Neural cell (in vitro differentiated cells): Measurements from ENCODE around the gene PPP1R1A. TPM values are rescaled to one million over a fixed set of nuclear protein-coding genes. Genes with fewer than 3 reads are reported as not detected.

Experiments
- H2AFZ ChIP-seq: fragments of 200-600, 300-800 bp; sonication (generic), shearing (Covaris generic); 2 replicates; pipeline ENCODE4 v1.6.0; 2014; ENCODE audit warnings: low read depth, mild to moderate bottlenecking, antibody characterized with exemption, low read length, moderate library complexity
- H3F3A ChIP-seq: fragments of 200-600 bp; shearing (Covaris generic); 2 replicates; pipeline ENCODE4 v1.6.1; 2016; ENCODE audit warnings: mild to moderate bottlenecking, moderate library complexity, mixed read lengths, antibody characterized with exemption, low read length; ENCODE audit not compliant: insufficient read depth, poor library complexity, severe bottlenecking
- H3K27ac ChIP-seq: fragments of 200-600, 300-800 bp; sonication (generic), shearing (Covaris generic); 2 replicates; pipeline ENCODE4 v1.5.1; 2014; ENCODE audit warnings: mild to moderate bottlenecking, low read length, moderate library complexity
- H3K27me3 ChIP-seq: fragments of 300-800, 200-600 bp; sonication (generic), shearing (Covaris generic); 2 replicates; pipeline ENCODE4 v1.6.0; 2014; ENCODE audit warnings: mild to moderate bottlenecking, low read depth, low read length, moderate library complexity; ENCODE audit not compliant: insufficient read depth
- H3K36me3 ChIP-seq: fragments of 300-800, 200-600 bp; sonication (generic), shearing (Covaris generic); 2 replicates; pipeline ENCODE4 v1.5.1; 2014; ENCODE audit warnings: mild to moderate bottlenecking, antibody characterized with exemption, low read length, moderate library complexity; ENCODE audit not compliant: insufficient read depth
- H3K4me2 ChIP-seq: fragments of 300-800, 200-600 bp; sonication (generic), shearing (Covaris generic); 2 replicates; pipeline ENCODE4 v1.6.0; 2014; ENCODE audit warnings: mild to moderate bottlenecking, low read length
- H3K4me3 ChIP-seq: fragments of 300-800, 200-600 bp; sonication (generic), shearing (Covaris generic); 2 replicates; pipeline ENCODE4 v1.5.1; 2014; ENCODE audit warnings: mild to moderate bottlenecking, low read length, moderate library complexity
- H3K79me2 ChIP-seq: fragments of 200-600 bp; shearing (Covaris generic); replicated peaks from 2 replicates; pipeline ENCODE4 v1.6.0; 2014; ENCODE audit warnings: mild to moderate bottlenecking, low read length, moderate library complexity; ENCODE audit not compliant: insufficient read depth
- H3K9ac ChIP-seq: fragments of 300-800, 200-600 bp; sonication (generic), shearing (Covaris generic); 2 replicates; pipeline ENCODE4 v1.6.1; 2016; ENCODE audit warnings: mild to moderate bottlenecking, low read length, mixed read lengths
- H3K9me2 ChIP-seq: fragments of 200-600 bp; shearing (Covaris generic); 2 replicates; pipeline ENCODE4 v1.6.1; 2016; ENCODE audit warnings: mild to moderate bottlenecking, low read length, mixed read lengths; ENCODE audit not compliant: insufficient read depth
- H3K9me3 ChIP-seq: fragments of 200-600, 300-800 bp; sonication (generic), shearing (Covaris generic); 2 replicates; pipeline ENCODE4 v1.6.1; 2016; ENCODE audit warnings: mild to moderate bottlenecking, mixed run types, low read length, moderate library complexity, mixed read lengths
- H4K20me1 ChIP-seq: fragments of 200-600 bp; shearing (Covaris generic); 2 replicates; pipeline ENCODE4 v1.6.1; 2016; ENCODE audit warnings: mild to moderate bottlenecking, mixed run types; ENCODE audit not compliant: insufficient read depth
- EP300 ChIP-seq: fragments of 450-650 bp; conservative IDR thresholded peaks from 2 replicates; pipeline ENCODE4 v1.6.1; 2014; ENCODE audit warnings: antibody characterized with exemption, mild to moderate bottlenecking, moderate library complexity; ENCODE audit not compliant: poor library complexity, severe bottlenecking
- EZH2 ChIP-seq: fragments of 200-600, 300-800 bp; shearing (Covaris generic), sonication (generic); IDR thresholded peaks from 2 replicates; pipeline ENCODE4 v1.6.1; 2014; ENCODE audit warnings: antibody characterized with exemption, low read length, borderline replicate concordance, mild to moderate bottlenecking; ENCODE audit not compliant: insufficient read depth, poor library complexity, severe bottlenecking
- MXI1 ChIP-seq: fragments of 450-650 bp; conservative IDR thresholded peaks from 2 replicates; pipeline ENCODE4 v1.6.1; 2014; ENCODE audit warnings: antibody characterized with exemption, mild to moderate bottlenecking; ENCODE audit not compliant: poor library complexity, severe bottlenecking
- POLR2AphosphoS5 ChIP-seq: IDR thresholded peaks from 2 replicates; pipeline ENCODE4 v1.6.1; 2012
- RAD21 ChIP-seq: fragments of 450-650 bp; conservative IDR thresholded peaks from 2 replicates; pipeline ENCODE4 v1.6.1; 2014; ENCODE audit warnings: antibody characterized with exemption, mild to moderate bottlenecking, moderate library complexity
- SMC3 ChIP-seq: fragments of 450-650 bp; conservative IDR thresholded peaks from 2 replicates; pipeline ENCODE4 v1.6.1; 2014; ENCODE audit warnings: antibody characterized with exemption, mild to moderate bottlenecking, moderate library complexity; ENCODE audit not compliant: poor library complexity
- TAF1 ChIP-seq: IDR thresholded peaks from 2 replicates; pipeline ENCODE4 v1.6.1; 2012; ENCODE audit warnings: low read depth
- polyA plus RNA-seq: library from polyadenylated mRNA; depleted of rRNA; stranded (reverse); fragments of >200 nt; gene quantifications from 2 replicates; pipeline ENCODE4 v1.2.3, GENCODE V29; 2014
- TF ChIP-seq, protein P1 (sequence below): IDR thresholded peaks from 2 replicates; pipeline ENCODE4 v1.6.1; 2012; ENCODE audit warnings: borderline replicate concordance
- TF ChIP-seq, protein P2 (sequence below): fragments of 450-650 bp; IDR thresholded peaks from 2 replicates; pipeline ENCODE4 v1.5.1; 2014; ENCODE audit warnings: antibody characterized with exemption, mild to moderate bottlenecking, moderate library complexity; ENCODE audit not compliant: poor library complexity, severe bottlenecking

Gene PPP1R1A
- polyA plus RNA-seq, 1 donor from 2014 or later = 28.9 TPM

GRCh38 chr12:54583726-54584125 is 4.7 kb downstream of the PPP1R1A start:
- H3K4me3 ChIP-seq = no peak overlapping the region
- no peaks in the 10 kb centered on the region for H3F3A ChIP-seq
- no peaks in the 10 kb centered on the region for H3K36me3 ChIP-seq
- H2AFZ ChIP-seq = no peak overlapping the region
- H3K79me2 ChIP-seq = no peaks in the 10 kb centered on the region
- H3K4me2 ChIP-seq = no peak overlapping the region
- TF ChIP-seq MXI1 (no peak), POLR2AphosphoS5 (no peak), EZH2 (no peak)
- TF ChIP-seq, protein P1, sequence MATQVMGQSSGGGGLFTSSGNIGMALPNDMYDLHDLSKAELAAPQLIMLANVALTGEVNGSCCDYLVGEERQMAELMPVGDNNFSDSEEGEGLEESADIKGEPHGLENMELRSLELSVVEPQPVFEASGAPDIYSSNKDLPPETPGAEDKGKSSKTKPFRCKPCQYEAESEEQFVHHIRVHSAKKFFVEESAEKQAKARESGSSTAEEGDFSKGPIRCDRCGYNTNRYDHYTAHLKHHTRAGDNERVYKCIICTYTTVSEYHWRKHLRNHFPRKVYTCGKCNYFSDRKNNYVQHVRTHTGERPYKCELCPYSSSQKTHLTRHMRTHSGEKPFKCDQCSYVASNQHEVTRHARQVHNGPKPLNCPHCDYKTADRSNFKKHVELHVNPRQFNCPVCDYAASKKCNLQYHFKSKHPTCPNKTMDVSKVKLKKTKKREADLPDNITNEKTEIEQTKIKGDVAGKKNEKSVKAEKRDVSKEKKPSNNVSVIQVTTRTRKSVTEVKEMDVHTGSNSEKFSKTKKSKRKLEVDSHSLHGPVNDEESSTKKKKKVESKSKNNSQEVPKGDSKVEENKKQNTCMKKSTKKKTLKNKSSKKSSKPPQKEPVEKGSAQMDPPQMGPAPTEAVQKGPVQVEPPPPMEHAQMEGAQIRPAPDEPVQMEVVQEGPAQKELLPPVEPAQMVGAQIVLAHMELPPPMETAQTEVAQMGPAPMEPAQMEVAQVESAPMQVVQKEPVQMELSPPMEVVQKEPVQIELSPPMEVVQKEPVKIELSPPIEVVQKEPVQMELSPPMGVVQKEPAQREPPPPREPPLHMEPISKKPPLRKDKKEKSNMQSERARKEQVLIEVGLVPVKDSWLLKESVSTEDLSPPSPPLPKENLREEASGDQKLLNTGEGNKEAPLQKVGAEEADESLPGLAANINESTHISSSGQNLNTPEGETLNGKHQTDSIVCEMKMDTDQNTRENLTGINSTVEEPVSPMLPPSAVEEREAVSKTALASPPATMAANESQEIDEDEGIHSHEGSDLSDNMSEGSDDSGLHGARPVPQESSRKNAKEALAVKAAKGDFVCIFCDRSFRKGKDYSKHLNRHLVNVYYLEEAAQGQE = no peak
- TF ChIP-seq, protein P2, sequence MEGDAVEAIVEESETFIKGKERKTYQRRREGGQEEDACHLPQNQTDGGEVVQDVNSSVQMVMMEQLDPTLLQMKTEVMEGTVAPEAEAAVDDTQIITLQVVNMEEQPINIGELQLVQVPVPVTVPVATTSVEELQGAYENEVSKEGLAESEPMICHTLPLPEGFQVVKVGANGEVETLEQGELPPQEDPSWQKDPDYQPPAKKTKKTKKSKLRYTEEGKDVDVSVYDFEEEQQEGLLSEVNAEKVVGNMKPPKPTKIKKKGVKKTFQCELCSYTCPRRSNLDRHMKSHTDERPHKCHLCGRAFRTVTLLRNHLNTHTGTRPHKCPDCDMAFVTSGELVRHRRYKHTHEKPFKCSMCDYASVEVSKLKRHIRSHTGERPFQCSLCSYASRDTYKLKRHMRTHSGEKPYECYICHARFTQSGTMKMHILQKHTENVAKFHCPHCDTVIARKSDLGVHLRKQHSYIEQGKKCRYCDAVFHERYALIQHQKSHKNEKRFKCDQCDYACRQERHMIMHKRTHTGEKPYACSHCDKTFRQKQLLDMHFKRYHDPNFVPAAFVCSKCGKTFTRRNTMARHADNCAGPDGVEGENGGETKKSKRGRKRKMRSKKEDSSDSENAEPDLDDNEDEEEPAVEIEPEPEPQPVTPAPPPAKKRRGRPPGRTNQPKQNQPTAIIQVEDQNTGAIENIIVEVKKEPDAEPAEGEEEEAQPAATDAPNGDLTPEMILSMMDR = no peak
- no peaks in the 10 kb centered on the region for H4K20me1 ChIP-seq
- H3K9ac ChIP-seq = no peak overlapping the region
- no peaks in the 10 kb centered on the region for H3K9me2 ChIP-seq
- no peaks in the 10 kb centered on the region for H3K27me3 ChIP-seq
- no peaks in the 10 kb centered on the region for H3K9me3 ChIP-seq
- no peak overlapping the region for H3K27ac ChIP-seq

GRCh38 chr12:54581412-54581811 is 7.0 kb downstream of the PPP1R1A start:
- H2AFZ ChIP-seq = no peak overlapping the region

More at GRCh38 chr12:54581412-54581811, 7.0 kb downstream of the PPP1R1A start:
- Histone ChIP-seq H3F3A (no peaks in the 10 kb centered on the region), H3K79me2 (no peaks in the 10 kb centered on the region), H4K20me1 (no peaks in the 10 kb centered on the region), H3K9me3 (no peaks in the 10 kb centered on the region), H3K4me2 (no peak overlapping the region), H3K9me2 (no peaks in the 10 kb centered on the region), H3K9ac (no peak overlapping the region), H3K4me3 (no peak overlapping the region), H3K36me3 (no peaks in the 10 kb centered on the region), H3K27me3 (no peaks in the 10 kb centered on the region), H3K27ac (no peak overlapping the region)
- no peak for TF ChIP-seq SMC3
- TF ChIP-seq EZH2 = no peak
- TF ChIP-seq RAD21 = no peak
- TF ChIP-seq EP300 = no peak
- TF ChIP-seq TAF1 = no peak
- TF ChIP-seq, protein P1 = no peak
- TF ChIP-seq, protein P2 = no peak
- no peak for TF ChIP-seq MXI1
- no peak for TF ChIP-seq POLR2AphosphoS5
